Stimulated activated CD4-positive, alpha-beta T cell treated with anti-CD3 and anti-CD28 coated beads, TNF-alpha, amount 100 ng/mL, for 1 hour (primary cell): ENCODE measurements around the gene IGF2BP3.

Source experiments
- DNase-seq, 3 donors: peaks; one replicate each; pipeline ENCODE4 v3.0.0-alpha.2; 2020; ENCODE audit warnings: low read depth in 3 of 3, low spot score in 1 of 3

Gene IGF2BP3

GRCh38 chr7:23298885-23299769, 171.2 kb downstream of the IGF2BP3 start, which contains the start of gene MALSU1:
Gene MALSU1 (plus strand): TSS chr7:23299339. CDS start chr7:23299353, 14 bp downstream.
- peak; percentile 85 to 92 (median 89) for DNase-seq

DNA sequence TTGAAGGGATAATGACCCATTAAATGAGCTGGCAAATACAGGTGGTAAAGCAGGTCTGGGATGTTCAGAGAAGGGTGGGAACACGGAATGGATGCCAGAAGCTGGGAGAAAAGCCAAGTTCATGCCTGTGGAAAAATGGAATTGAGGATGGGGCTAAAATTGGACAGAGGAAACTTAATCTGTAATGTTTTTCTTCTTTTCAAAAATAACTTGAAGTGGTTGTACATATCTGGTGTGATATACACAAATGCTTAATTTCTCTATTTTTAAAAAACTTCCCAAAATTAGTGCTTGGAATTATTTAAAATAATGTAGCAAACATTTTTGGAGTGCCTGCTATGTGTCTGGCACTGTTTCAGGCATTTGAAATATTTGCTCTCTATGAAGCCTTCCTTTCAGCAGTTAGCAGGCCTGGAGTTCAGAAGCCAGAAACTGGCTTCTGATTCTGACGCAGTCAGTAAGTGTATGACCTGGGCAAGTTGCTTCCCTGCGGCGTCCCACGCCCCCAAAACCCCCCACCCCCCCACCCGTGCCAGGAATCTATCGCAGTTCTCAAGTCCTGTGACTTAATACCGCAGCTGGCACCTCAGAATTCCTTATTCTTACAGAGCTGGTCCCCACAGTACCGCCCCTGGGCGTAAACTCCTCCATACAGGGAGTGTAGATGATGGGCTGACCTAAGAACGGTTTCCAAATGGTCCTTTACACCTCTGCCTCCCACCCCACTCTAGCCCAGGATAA, 172.0 kb downstream of the IGF2BP3 start:
- DNase-seq, result no peak

- DNase-seq, result no peak
Measured at GRCh38 chr7:23295401-23295697, 174.9 kb downstream of the IGF2BP3 start.

DNA sequence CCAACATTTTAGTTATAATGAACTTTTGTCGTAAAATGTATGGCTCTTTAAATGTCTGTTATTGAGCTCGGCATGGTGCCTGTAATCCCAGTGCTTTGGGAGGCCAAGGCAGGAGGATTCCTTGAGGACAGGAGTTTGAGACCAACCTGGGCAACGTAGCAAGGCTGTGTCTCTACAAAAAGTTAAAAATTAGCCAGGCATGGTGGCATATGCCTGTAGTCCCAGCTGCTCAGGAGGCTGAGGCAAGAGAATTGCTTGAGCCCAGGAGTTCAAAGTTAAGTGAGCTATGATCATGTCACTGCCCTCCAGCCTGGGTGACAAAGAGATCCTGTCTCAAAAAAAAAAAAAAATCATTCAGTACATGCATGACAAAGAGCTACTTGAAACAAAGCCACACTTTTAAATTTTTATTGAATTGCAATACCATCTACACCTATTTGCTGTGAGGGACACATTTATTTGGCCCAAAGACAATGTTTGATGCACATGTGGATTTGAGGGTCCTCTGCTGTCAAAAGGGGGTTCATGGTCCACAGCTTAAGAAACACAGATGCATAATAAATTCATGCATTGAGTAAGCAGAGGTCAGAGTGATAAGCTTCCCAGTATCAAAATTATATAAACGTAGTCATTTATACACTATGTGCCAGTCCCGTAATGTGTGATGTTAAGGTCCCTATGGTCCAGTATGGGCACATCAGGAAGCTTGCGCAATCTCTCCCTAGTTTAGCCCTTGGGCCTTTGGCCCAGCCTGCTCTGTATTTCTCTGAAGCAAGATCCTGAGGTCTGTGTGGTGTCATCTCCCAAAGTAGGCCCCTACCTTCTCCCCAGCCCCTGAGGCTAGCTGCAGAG, 175.5 kb downstream of the IGF2BP3 start:
- no peak for DNase-seq

- DNase-seq, result no peak
Measured at GRCh38 chr7:23293500-23294073, 176.7 kb downstream of the IGF2BP3 start.

DNA sequence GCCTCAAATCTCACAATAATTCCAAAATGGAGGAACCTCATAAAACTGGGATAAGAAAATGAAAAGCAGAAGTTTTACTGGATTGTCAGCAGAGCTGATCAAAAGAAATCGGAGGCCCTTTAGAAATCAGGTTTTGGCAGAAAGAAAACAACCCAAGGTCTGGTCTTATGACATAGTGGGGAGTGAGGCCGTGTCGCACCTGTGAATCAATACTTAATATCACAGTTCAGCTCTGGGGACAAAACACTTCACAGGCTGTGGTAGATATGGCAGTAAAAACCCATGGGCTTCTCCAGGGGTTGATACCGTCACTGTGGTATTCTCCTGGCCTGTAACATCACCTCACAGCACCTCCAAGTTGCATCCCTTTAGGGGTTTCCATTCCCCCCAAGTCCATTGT, 177.7 kb downstream of the IGF2BP3 start:
- DNase-seq, result no peak

GRCh38 chr7:23291957-23292560, 178.2 kb downstream of the IGF2BP3 start:
- DNase-seq, result no peak

- no peak for DNase-seq
Measured at GRCh38 chr7:23290993-23291392, 179.3 kb downstream of the IGF2BP3 start.

GRCh38 chr7:23287612-23288011, 182.7 kb downstream of the IGF2BP3 start:
- DNase-seq, result no peak

- no peak for DNase-seq
Measured at GRCh38 chr7:23285657-23286646, 184.3 kb downstream of the IGF2BP3 start.

- DNase-seq, result no peak
Measured at GRCh38 chr7:23284871-23285270, 185.4 kb downstream of the IGF2BP3 start.

DNA sequence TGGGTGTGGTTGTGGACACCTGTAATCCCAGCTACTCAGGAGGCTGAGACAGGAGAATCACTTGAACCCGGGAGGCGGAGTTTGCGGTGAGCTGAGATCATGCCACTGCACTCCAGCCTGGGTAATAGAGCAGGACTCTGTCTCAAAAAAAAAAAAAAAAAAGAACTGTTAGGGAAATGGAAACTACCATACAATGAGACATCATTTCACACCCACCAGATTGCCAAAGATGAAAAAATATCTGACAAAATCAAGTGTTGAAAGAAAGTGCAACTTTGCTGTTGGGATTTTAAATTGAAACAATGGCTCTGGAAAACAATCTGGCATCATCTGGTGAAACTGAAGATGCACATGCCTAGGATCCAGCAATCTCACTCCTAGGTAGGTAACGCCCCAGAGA, 187.2 kb downstream of the IGF2BP3 start:
- DNase-seq, result no peak

- no peak for DNase-seq
Measured at GRCh38 chr7:23279819-23280525, 190.3 kb downstream of the IGF2BP3 start.

DNA sequence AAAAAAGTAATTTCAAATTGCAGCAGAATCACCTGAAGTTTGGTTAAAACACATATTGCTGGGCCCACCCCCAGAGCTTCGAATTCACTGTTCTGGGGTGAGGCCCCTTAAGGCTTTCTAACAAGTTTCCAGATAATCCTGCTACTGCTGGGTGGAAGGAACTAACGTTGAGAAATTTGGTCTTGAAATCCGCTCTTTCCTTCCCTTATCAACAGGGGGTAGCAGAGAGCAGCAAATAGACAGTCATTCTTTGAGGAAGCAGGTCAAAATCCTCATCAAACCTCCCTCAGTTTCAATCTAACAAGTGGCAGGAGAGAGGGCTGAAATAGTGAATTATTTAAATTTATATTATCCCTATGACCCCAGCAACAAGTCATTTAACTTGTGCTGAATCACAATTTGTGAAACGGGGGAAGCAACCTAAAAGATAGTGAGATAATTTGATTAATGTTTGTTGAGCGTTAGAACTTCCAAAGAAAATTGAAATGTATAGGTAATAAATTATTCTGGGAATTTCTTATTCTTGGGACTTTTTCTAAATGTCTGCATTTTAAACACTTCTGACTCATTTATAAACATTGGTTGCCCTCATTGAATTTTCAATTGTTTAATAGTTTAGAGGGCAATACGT, 192.8 kb downstream of the IGF2BP3 start:
- DNase-seq, result no peak

DNA sequence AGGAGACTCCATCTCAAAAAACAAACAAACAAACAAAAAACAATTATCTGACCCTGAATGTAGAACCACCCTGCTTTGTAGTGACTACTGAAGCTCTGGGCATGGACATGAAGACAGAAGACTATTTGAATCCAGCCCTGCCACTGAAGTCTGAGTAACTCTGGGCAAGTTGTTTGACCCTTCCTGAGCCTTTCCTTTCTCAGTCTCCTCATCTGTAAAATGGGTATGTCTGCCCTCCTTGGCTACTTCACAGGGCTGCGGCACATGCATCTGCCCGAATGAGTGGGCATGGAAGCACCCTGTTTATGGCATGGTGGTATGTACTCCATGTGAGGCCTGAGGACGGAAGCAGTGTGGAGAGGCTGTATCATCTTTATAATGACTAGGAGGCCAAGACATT, 193.3 kb downstream of the IGF2BP3 start:
- no peak for DNase-seq

DNA sequence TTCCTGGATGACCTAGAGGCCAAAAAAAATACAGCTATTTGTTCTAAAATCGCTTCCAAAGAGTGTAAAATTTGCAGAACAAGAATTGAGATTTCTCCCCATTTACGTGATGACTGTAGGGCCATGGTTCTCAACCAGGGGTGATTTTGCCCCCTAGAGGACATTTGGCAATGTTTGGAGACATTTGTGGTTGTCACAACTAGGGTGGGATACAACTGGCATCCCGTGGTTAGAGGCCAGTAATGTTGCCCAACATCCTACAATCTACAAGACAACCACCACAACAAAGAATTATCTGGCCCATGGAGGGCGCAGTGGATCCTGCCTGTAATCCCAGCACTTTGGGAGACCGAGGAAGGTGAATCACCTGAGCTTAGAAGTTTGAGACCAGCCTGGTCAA, 193.9 kb downstream of the IGF2BP3 start:
- no peak for DNase-seq

- no peak for DNase-seq
Measured at GRCh38 chr7:23275912-23276311, 194.4 kb downstream of the IGF2BP3 start.

DNA sequence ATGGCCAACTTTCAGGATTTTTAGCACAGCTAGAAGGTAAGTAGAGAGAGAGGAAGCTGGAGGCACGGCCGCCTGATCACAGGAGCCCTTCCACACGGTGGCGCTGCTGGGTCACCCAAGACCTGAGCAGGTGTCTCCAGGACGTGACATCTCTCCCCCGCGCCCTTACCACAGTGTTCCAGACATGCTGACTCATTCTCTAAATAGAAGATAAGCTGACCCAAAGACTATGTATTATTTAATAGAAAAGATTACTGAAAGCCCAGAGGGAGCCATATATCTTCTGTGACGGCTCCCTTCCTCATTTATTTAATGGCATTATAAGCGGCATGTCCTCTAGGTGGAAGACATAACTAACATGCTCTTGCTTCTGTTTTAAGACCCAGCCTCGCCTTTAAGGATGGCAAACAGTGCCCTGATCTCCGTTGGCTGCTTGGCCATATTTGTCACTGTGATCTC, 197.1 kb downstream of the IGF2BP3 start:
- DNase-seq, result peak; percentile 67 to 90 (median 77)
